Sigmoid colon (tissue), 4 donors: ENCODE results near the gene MAGEB2.

Source experiments
- EP300 ChIP-seq, 4 donors: sonication (generic); formaldehyde crosslinking; IDR thresholded peaks; one replicate each; pipeline ENCODE4 v1.6.1; 2017; ENCODE audit warnings: antibody characterized with exemption in 4 of 4
- POLR2A ChIP-seq, 2 donors: fragments of 450-650 bp; IDR thresholded peaks; one replicate each; pipeline ENCODE4 v1.6.1; 2016; ENCODE audit warnings: antibody characterized with exemption in 2 of 2, mild to moderate bottlenecking in 2 of 2, moderate library complexity in 2 of 2
- POLR2AphosphoS5 ChIP-seq, 4 donors: sonication (generic); formaldehyde crosslinking; IDR thresholded peaks; one replicate each; pipeline ENCODE4 v1.6.1; 2017; ENCODE audit warnings: antibody characterized with exemption in 4 of 4
- TF ChIP-seq, protein P1 (sequence below), 4 experiments: fragments of 450-650 bp in 3 of 4; fragments of 200-600 bp in 1 of 4; IDR thresholded peaks; one replicate each; pipeline ENCODE4 v1.5.1; 2016 to 2019; ENCODE audit warnings: antibody characterized with exemption in 4 of 4, mild to moderate bottlenecking in 3 of 4, moderate library complexity in 2 of 4

DNA sequence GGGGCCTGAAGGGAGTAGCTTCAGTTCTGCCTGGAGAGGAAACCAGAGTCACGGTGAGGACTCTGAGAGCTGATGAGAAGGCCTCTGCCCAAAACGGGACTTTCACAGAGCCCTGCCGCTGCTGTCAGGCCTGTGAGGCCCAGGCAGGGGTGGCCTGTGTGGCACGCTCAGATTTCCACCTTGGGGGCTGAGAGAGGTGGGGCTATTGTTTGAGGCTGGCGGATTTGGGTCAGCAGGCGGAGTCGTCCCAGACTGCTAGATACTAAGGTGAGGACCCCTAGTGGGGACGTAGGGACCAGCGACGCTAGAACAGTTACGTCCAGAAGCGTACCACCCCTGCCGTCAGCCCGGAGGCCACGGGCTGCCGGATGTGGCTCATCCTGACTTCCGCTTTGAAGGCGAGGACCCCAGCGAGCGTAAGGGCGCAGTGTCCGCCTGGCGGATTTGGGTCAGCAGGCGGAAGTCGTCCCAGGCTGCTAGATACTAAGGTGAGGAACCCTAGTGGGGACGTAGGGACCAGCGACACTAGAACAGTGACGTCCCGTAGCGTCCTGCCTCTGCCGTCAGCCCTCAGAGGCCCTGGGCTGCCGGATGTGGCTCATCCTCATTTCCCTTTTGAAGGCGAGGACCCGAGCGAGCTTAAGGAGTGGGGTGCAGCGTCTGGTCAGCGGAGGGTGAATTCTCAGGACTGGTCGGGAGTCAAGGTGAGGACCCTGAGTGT is 31.6 kb downstream of the MAGEB2 start, which contains the start of gene MAGEB1:
- TF ChIP-seq EP300 (IDR thresholded peaks at IDR 0.05) (no peak), POLR2AphosphoS5 (IDR thresholded peaks at IDR 0.05) (no peak), POLR2A (IDR thresholded peaks at IDR 0.05) (no peak)
- TF ChIP-seq, protein P1, sequence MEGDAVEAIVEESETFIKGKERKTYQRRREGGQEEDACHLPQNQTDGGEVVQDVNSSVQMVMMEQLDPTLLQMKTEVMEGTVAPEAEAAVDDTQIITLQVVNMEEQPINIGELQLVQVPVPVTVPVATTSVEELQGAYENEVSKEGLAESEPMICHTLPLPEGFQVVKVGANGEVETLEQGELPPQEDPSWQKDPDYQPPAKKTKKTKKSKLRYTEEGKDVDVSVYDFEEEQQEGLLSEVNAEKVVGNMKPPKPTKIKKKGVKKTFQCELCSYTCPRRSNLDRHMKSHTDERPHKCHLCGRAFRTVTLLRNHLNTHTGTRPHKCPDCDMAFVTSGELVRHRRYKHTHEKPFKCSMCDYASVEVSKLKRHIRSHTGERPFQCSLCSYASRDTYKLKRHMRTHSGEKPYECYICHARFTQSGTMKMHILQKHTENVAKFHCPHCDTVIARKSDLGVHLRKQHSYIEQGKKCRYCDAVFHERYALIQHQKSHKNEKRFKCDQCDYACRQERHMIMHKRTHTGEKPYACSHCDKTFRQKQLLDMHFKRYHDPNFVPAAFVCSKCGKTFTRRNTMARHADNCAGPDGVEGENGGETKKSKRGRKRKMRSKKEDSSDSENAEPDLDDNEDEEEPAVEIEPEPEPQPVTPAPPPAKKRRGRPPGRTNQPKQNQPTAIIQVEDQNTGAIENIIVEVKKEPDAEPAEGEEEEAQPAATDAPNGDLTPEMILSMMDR (IDR thresholded peaks at IDR 0.05), result no peak
